LNCaP clone FGC (cell line): ENCODE data around the gene FAM180B.
"Not testable (repeated sequence)": the region's sequence is repeated elsewhere in the genome, so short reads cannot be mapped to it uniquely, and the experiment has no call there.

Experiments used
- DNase-seq: peaks from one replicate; pipeline ENCODE4 v3.0.0-alpha.2; 2011; ENCODE audit warnings: low read depth
- H3K4me3 ChIP-seq: 2 replicates; pipeline ENCODE4 v1.5.1; 2011; ENCODE audit warnings: mild to moderate bottlenecking, low read depth, low read length, control low read depth
- CTCF ChIP-seq: IDR thresholded peaks from 2 replicates; pipeline ENCODE4 v1.5.1; 2012; ENCODE audit warnings: mild to moderate bottlenecking; ENCODE audit not compliant: control insufficient read depth, insufficient read depth; ENCODE audit errors: extremely low read depth

The FAM180B gene

GRCh38 chr11:47550288-47551047, 36.0 kb upstream of the FAM180B start:
- no peak overlapping the region for H3K4me3 ChIP-seq
- DNase-seq: no peak
- no peak for TF ChIP-seq CTCF

- TF ChIP-seq CTCF: peak; percentile 31
- DNase-seq: no peak
- H3K4me3 ChIP-seq: peak overlapping the region; percentile 84
Observed at GRCh38 chr11:47551086-47551485, 35.4 kb upstream of the FAM180B start.

GRCh38 chr11:47552056-47552565, 34.4 kb upstream of the FAM180B start:
- no peak for DNase-seq
- TF ChIP-seq CTCF: no peak
- peak overlapping the region; percentile 84 for H3K4me3 ChIP-seq

GRCh38 chr11:47552566-47553405, 33.7 kb upstream of the FAM180B start, which contains the start of gene CELF1:
Gene CELF1 (minus strand): TSS chr11:47553132. CDS start chr11:47499523, 53,609 bp downstream.
- peak; percentile 88 for TF ChIP-seq CTCF
- peak within 1 kb of the TSS; percentile 84 for H3K4me3 ChIP-seq
- no peak for DNase-seq

- H3K4me3 ChIP-seq: peak overlapping the region; percentile 84
- DNase-seq: no peak
- no peak for TF ChIP-seq CTCF
Observed at GRCh38 chr11:47553406-47553743, 33.1 kb upstream of the FAM180B start.

- DNase-seq, H3K4me3 ChIP-seq: not testable (repeated sequence)
Observed at GRCh38 chr11:47557004-47557403, 29.5 kb upstream of the FAM180B start.

GRCh38 chr11:47558695-47559094, 27.8 kb upstream of the FAM180B start:
- no peak for DNase-seq
- no peak for TF ChIP-seq CTCF
- no peak overlapping the region for H3K4me3 ChIP-seq
